Parathyroid adenoma (tissue), 2 donors: ENCODE measurements around the gene CHST3.

Experiments used
- H2AFZ ChIP-seq: fragments of 300-600 bp; sonication (generic); one replicate; pipeline ENCODE4 v1.7.0; 2017; ENCODE audit warnings: antibody characterized with exemption, mild to moderate bottlenecking
- H3K27ac ChIP-seq: fragments of 300-600 bp; sonication (generic); one replicate; pipeline ENCODE4 v1.7.0; 2017
- H3K27me3 ChIP-seq: fragments of 300-600 bp; sonication (generic); one replicate; pipeline ENCODE4 v1.7.0; 2017; ENCODE audit warnings: low read length; ENCODE audit not compliant: control insufficient read depth, insufficient read depth
- H3K36me3 ChIP-seq: fragments of 300-600 bp; sonication (generic); one replicate; pipeline ENCODE4 v1.7.0; 2017; ENCODE audit warnings: low read length; ENCODE audit not compliant: control insufficient read depth, insufficient read depth
- H3K4me1 ChIP-seq: fragments of 300-600 bp; sonication (generic); one replicate; pipeline ENCODE4 v1.7.0; 2017; ENCODE audit warnings: control low read depth
- H3K4me2 ChIP-seq: fragments of 300-600 bp; sonication (generic); one replicate; pipeline ENCODE4 v1.7.0; 2017; ENCODE audit warnings: low read length
- H3K4me3 ChIP-seq: fragments of 300-600 bp; sonication (generic); one replicate; pipeline ENCODE4 v1.7.0; 2017; ENCODE audit warnings: low read depth, low read length
- H3K79me2 ChIP-seq: fragments of 300-600 bp; sonication (generic); one replicate; pipeline ENCODE4 v1.7.0; 2017; ENCODE audit warnings: control low read depth
- H3K9ac ChIP-seq: fragments of 300-600 bp; sonication (generic); one replicate; pipeline ENCODE4 v1.7.0; 2017; ENCODE audit warnings: mild to moderate bottlenecking
- H3K9me3 ChIP-seq: fragments of 300-600 bp; sonication (generic); one replicate; pipeline ENCODE4 v1.7.0; 2017; ENCODE audit warnings: low read length; ENCODE audit not compliant: control insufficient read depth
- CTCF ChIP-seq: fragments of 300-600 bp; sonication (generic); IDR thresholded peaks from one replicate; pipeline ENCODE4 v1.7.0; 2017; ENCODE audit warnings: antibody characterized with exemption, mild to moderate bottlenecking
- donor health status: primary hyperparathyroidism.

The CHST3 gene

GRCh38 chr10:72058989-72059842, 95.0 kb downstream of the CHST3 start:
- Histone ChIP-seq H3K4me2 (no peak overlapping the region), H3K4me1 (no peaks in the 10 kb centered on the region), H2AFZ (no peak overlapping the region), H3K4me3 (no peak overlapping the region), H3K36me3 (no peaks in the 10 kb centered on the region), H3K27ac (no peak overlapping the region), H3K79me2 (no peaks in the 10 kb centered on the region), H3K27me3 (no peaks in the 10 kb centered on the region), H3K9me3 (no peaks in the 10 kb centered on the region), H3K9ac (no peak overlapping the region)
- TF ChIP-seq CTCF = no peak

- no peak overlapping the region for H2AFZ ChIP-seq
- H3K36me3 ChIP-seq = no peaks in the 10 kb centered on the region
- no peaks in the 10 kb centered on the region for H3K9me3 ChIP-seq
- no peaks in the 10 kb centered on the region for H3K79me2 ChIP-seq
- TF ChIP-seq CTCF = no peak
- no peaks in the 10 kb centered on the region for H3K4me1 ChIP-seq
- H3K9ac ChIP-seq = no peak overlapping the region
- H3K27me3 ChIP-seq = no peaks in the 10 kb centered on the region
- H3K27ac ChIP-seq = no peak overlapping the region
- no peak overlapping the region for H3K4me2 ChIP-seq
- H3K4me3 ChIP-seq = no peak overlapping the region
These were observed 95.9 kb downstream of the CHST3 start for GRCh38 chr10:72059843-72060822.

GRCh38 chr10:72061491-72061890, 97.3 kb downstream of the CHST3 start:
- no peak overlapping the region for H3K4me2 ChIP-seq
- no peak overlapping the region for H3K27ac ChIP-seq
- no peaks in the 10 kb centered on the region for H3K9me3 ChIP-seq
- no peaks in the 10 kb centered on the region for H3K4me1 ChIP-seq
- no peak overlapping the region for H2AFZ ChIP-seq
- no peaks in the 10 kb centered on the region for H3K36me3 ChIP-seq
- TF ChIP-seq CTCF = no peak
- no peaks in the 10 kb centered on the region for H3K27me3 ChIP-seq
- no peak overlapping the region for H3K4me3 ChIP-seq
- no peak overlapping the region for H3K9ac ChIP-seq
- no peaks in the 10 kb centered on the region for H3K79me2 ChIP-seq

- H2AFZ ChIP-seq = no peak overlapping the region
- H3K27me3 ChIP-seq = no peaks in the 10 kb centered on the region
- no peak overlapping the region for H3K4me3 ChIP-seq
- H3K9me3 ChIP-seq = no peaks in the 10 kb centered on the region
- TF ChIP-seq CTCF = no peak
- no peaks in the 10 kb centered on the region for H3K36me3 ChIP-seq
- no peak overlapping the region for H3K9ac ChIP-seq
- H3K27ac ChIP-seq = no peak overlapping the region
- H3K4me2 ChIP-seq = no peak overlapping the region
- no peaks in the 10 kb centered on the region for H3K79me2 ChIP-seq
- no peaks in the 10 kb centered on the region for H3K4me1 ChIP-seq
These were observed 97.7 kb downstream of the CHST3 start for GRCh38 chr10:72061930-72062329.
